T-cell (primary cell): ENCODE data around the gene LRRC3C. TPM values are rescaled to one million over a fixed set of nuclear protein-coding genes. Genes with fewer than 3 reads are reported as not detected.

ENCODE experiments used
- ATAC-seq, 4 experiments: fragments of 200-7000 bp in 3 of 4; fragments of 150-1000 bp in 1 of 4; cut with Tn5 transposase; replicated peaks in 1 of 4; 1 replicate in 3 of 4; 2 replicates in 1 of 4; pipeline ENCODE4 v1.10.0; 2021; ENCODE audit warnings: moderate library complexity in 3 of 4, mild to moderate bottlenecking in 2 of 4, moderate number of reproducible peaks in 1 of 4
- CTCF ChIA-PET, 2 donors: fragments of 300-600 bp; sonication (Branson Sonifier 250); formaldehyde crosslinking; loops; one replicate each; lab custom pipeline; 2022; ENCODE audit warnings: antibody characterized with exemption in 2 of 2; lab: Charles Lee
- POLR2A ChIA-PET, 2 donors: fragments of 300-600 bp; sonication (Branson Sonifier 250); formaldehyde crosslinking; loops; one replicate each; lab custom pipeline; 2022; ENCODE audit warnings: antibody characterized with exemption in 2 of 2; lab: Charles Lee
- DNase-seq, 35 experiments: peaks; one replicate each; pipeline versions ENCODE4 v3.0.0 to v3.0.0-alpha.2; 2013 to 2023
- H3K27ac ChIP-seq: one replicate; pipeline ENCODE4 v1.5.1; 2013; ENCODE audit warnings: low read length
- H3K27me3 ChIP-seq, 2 experiments: replicated peaks in 1 of 2; 1 replicate in 1 of 2; 2 replicates in 1 of 2; pipeline versions ENCODE4 v1.6.1 to v1.7.0; 2013; ENCODE audit warnings: low read length in 1 of 2, mixed read lengths in 1 of 2; ENCODE audit not compliant: control insufficient read depth in 2 of 2, insufficient read depth in 2 of 2; ENCODE audit errors: extremely low read depth in 1 of 2
- H3K36me3 ChIP-seq, 2 donors: 1 replicate in 1 of 2; 2 replicates in 1 of 2; pipeline versions ENCODE4 v1.6.1 to v1.7.0; 2013; ENCODE audit warnings: low read length in 1 of 2; ENCODE audit not compliant: control insufficient read depth in 2 of 2, insufficient read depth in 1 of 2; ENCODE audit errors: extremely low read depth in 1 of 2
- H3K4me1 ChIP-seq, 2 experiments: 1 replicate in 1 of 2; 2 replicates in 1 of 2; pipeline versions ENCODE4 v1.6.1 to v1.7.0; 2013; ENCODE audit warnings: low read length in 2 of 2, mixed read lengths in 1 of 2; ENCODE audit not compliant: insufficient read depth in 2 of 2, control insufficient read depth in 1 of 2; ENCODE audit errors: extremely low read depth in 1 of 2
- H3K4me3 ChIP-seq, 2 donors: 1 replicate in 1 of 2; 2 replicates in 1 of 2; pipeline versions ENCODE4 v1.5.1 to v1.7.0; 2013; ENCODE audit warnings: mild to moderate bottlenecking in 2 of 2, low read length in 1 of 2, moderate library complexity in 1 of 2; ENCODE audit not compliant: control insufficient read depth in 1 of 2; ENCODE audit errors: extremely low read depth in 1 of 2
- H3K9me3 ChIP-seq: 2 replicates; pipeline ENCODE4 v1.7.0; 2013
- H3K27ac Mint-ChIP-seq, 2 donors: one replicate each; pipeline ENCODE4 v1.8.0; 2020 to 2021; ENCODE audit warnings: mild to moderate bottlenecking in 2 of 2, mixed read lengths in 2 of 2
- H3K27me3 Mint-ChIP-seq, 2 donors: one replicate each; pipeline ENCODE4 v1.8.0; 2021 to 2022; ENCODE audit warnings: mixed read lengths in 2 of 2
- H3K36me3 Mint-ChIP-seq: one replicate; pipeline ENCODE4 v1.8.0; 2021; ENCODE audit warnings: mixed read lengths
- H3K4me1 Mint-ChIP-seq, 3 donors: one replicate each; pipeline ENCODE4 v1.8.0; 2020 to 2022; ENCODE audit warnings: mixed read lengths in 3 of 3, mild to moderate bottlenecking in 1 of 3
- H3K4me3 Mint-ChIP-seq, 3 donors: one replicate each; pipeline ENCODE4 v1.8.0; 2020 to 2022; ENCODE audit warnings: mild to moderate bottlenecking in 3 of 3, mixed read lengths in 3 of 3, moderate library complexity in 3 of 3
- H3K9me3 Mint-ChIP-seq, 3 donors: one replicate each; pipeline ENCODE4 v1.8.0; 2020 to 2022; ENCODE audit warnings: mixed read lengths in 3 of 3
- WGBS: methylation state at CpG from one replicate; pipeline ENCODE4 v1.1.5; 2013; ENCODE audit warnings: missing lambda C conversion rate; ENCODE audit not compliant: insufficient coverage; 5-methylcytosine and 5-hydroxymethylcytosine counted together
- total RNA-seq, 35 experiments: library from RNA in 6 of 35; stranded (reverse) in 6 of 35; fragments of 120-200 nt in 1 of 35; gene quantifications; one replicate each; pipeline versions ENCODE4 v1.2.1 to v1.2.4 and lab custom pipeline; 2013 to 2026

Gene LRRC3C
- total RNA-seq, 5 donors from 2014 or later (not counting 1 experiment from before 2014, with no cell fraction given) = not detected

- peaks cover 2 to 3% (median 2%) of the 10 kb centered on the region in 3 donors for H3K4me1 Mint-ChIP-seq
- no peaks in the 10 kb centered on the region for H3K36me3 ChIP-seq
- ChIA-PET POLR2A (no interaction called here), CTCF (no interaction called here)
- no peak for DNase-seq
- H3K4me3 ChIP-seq = no peak overlapping the region
- no peaks in the 10 kb centered on the region for H3K36me3 Mint-ChIP-seq
- no peak overlapping the region for H3K27ac Mint-ChIP-seq
- no peak overlapping the region for H3K4me3 Mint-ChIP-seq
- ATAC-seq = no peak
- no peaks in the 10 kb centered on the region for H3K9me3 ChIP-seq
- no peak overlapping the region for H3K27ac ChIP-seq
- H3K27me3 Mint-ChIP-seq = no peaks in the 10 kb centered on the region
- 93% methylated on average over 4 of the region's 5 CpGs for WGBS
- no peaks in the 10 kb centered on the region for H3K9me3 Mint-ChIP-seq
- no peaks in the 10 kb centered on the region for H3K4me1 ChIP-seq
- no peaks in the 10 kb centered on the region for H3K27me3 ChIP-seq
Observed at GRCh38 chr17:39934324-39934723, 6.8 kb downstream of the LRRC3C start.

GRCh38 chr17:39935909-39936308 is 8.4 kb downstream of the LRRC3C start:
- no peak overlapping the region for H3K27ac Mint-ChIP-seq
- 53% methylated on average over 2 of the region's 3 CpGs for WGBS

GRCh38 chr17:39937447-39937846 is 9.9 kb downstream of the LRRC3C start:
- H3K4me3 ChIP-seq = no peak overlapping the region
- Mint-ChIP-seq H3K27ac (no peak overlapping the region), H3K27me3 (no peaks in the 10 kb centered on the region), H3K4me1 (peaks cover 13 to 16% (median 13%) of the 10 kb centered on the region in 3 donors), H3K9me3 (no peaks in the 10 kb centered on the region), H3K36me3 (no peaks in the 10 kb centered on the region), H3K4me3 (no peak overlapping the region)
- H3K9me3 ChIP-seq = no peaks in the 10 kb centered on the region
- no peak overlapping the region for H3K27ac ChIP-seq
- no peaks in the 10 kb centered on the region for H3K27me3 ChIP-seq
- ChIA-PET CTCF (no interaction called here), POLR2A (no interaction called here)
- DNase-seq = no peak
- WGBS = 97% methylated on average over 3 of the region's 3 CpGs
- H3K4me1 ChIP-seq = peaks cover 0 to 9% of the 10 kb centered on the region in 2 experiments
- ATAC-seq = no peak
- H3K36me3 ChIP-seq = no peaks in the 10 kb centered on the region

More at GRCh38 chr17:39935909-39936308, 8.4 kb downstream of the LRRC3C start:
- Mint-ChIP-seq H3K4me3 (no peak overlapping the region), H3K9me3 (no peaks in the 10 kb centered on the region), H3K36me3 (no peaks in the 10 kb centered on the region), H3K27me3 (no peaks in the 10 kb centered on the region), H3K4me1 (peaks cover 11 to 16% (median 13%) of the 10 kb centered on the region in 3 donors)
- no peaks in the 10 kb centered on the region for H3K9me3 ChIP-seq
- H3K4me1 ChIP-seq = peaks cover 0 to 9% of the 10 kb centered on the region in 2 experiments
- CTCF ChIA-PET = no interaction called here
- H3K36me3 ChIP-seq = no peaks in the 10 kb centered on the region
- no peaks in the 10 kb centered on the region for H3K27me3 ChIP-seq
- DNase-seq = no peak
- no peak for ATAC-seq
- H3K27ac ChIP-seq = no peak overlapping the region
- no peak overlapping the region for H3K4me3 ChIP-seq
- POLR2A ChIA-PET = no interaction called here

GRCh38 chr17:39938140-39938869 is 10.8 kb downstream of the LRRC3C start:
- H3K27me3 Mint-ChIP-seq = no peaks in the 10 kb centered on the region
- H3K9me3 Mint-ChIP-seq = no peaks in the 10 kb centered on the region
- Histone ChIP-seq H3K4me3 (no peak overlapping the region), H3K27ac (no peak overlapping the region), H3K27me3 (peaks cover 0 to 6% of the 10 kb centered on the region in 2 experiments), H3K9me3 (no peaks in the 10 kb centered on the region), H3K4me1 (peaks cover 0 to 9% of the 10 kb centered on the region in 2 experiments), H3K36me3 (no peaks in the 10 kb centered on the region)
- no peak overlapping the region for H3K27ac Mint-ChIP-seq
- no peak overlapping the region for H3K4me3 Mint-ChIP-seq
- WGBS = 77% methylated on average over 4 of the region's 8 CpGs
- no peak for ATAC-seq
- POLR2A ChIA-PET = no interaction called here
- CTCF ChIA-PET = no interaction called here
- H3K36me3 Mint-ChIP-seq = no peaks in the 10 kb centered on the region
- DNase-seq = no peak
- H3K4me1 Mint-ChIP-seq = peaks cover 13 to 16% (median 13%) of the 10 kb centered on the region in 3 donors

GRCh38 chr17:39939106-39939505 is 11.6 kb downstream of the LRRC3C start:
- H3K36me3 ChIP-seq = no peaks in the 10 kb centered on the region
- H3K36me3 Mint-ChIP-seq = no peaks in the 10 kb centered on the region
- no peak for ATAC-seq
- H3K4me3 ChIP-seq = no peak overlapping the region
- ChIA-PET POLR2A (no interaction called here), CTCF (interaction anchor here in 1 of 2 donors (0.9 kb wide), 1 partner anchor 11 kb away, joined by 4 read pairs; no protein-coding TSS in a partner anchor)
- no peak overlapping the region for H3K27ac ChIP-seq
- H3K9me3 Mint-ChIP-seq = no peaks in the 10 kb centered on the region
- H3K4me1 Mint-ChIP-seq = peaks cover 13 to 16% (median 13%) of the 10 kb centered on the region in 3 donors
- H3K27me3 ChIP-seq = peaks cover 0 to 10% of the 10 kb centered on the region in 2 experiments
- H3K4me1 ChIP-seq = peaks cover 0 to 9% of the 10 kb centered on the region in 2 experiments
- H3K27me3 Mint-ChIP-seq = no peaks in the 10 kb centered on the region
- no peak overlapping the region for H3K4me3 Mint-ChIP-seq
- no peak for DNase-seq
- WGBS = no CpG with 5 or more reads among the region's 3 CpGs
- no peaks in the 10 kb centered on the region for H3K9me3 ChIP-seq
- peak overlapping the region in 1 of 2 donors; percentile 52 for H3K27ac Mint-ChIP-seq

GRCh38 chr17:39939588-39940419 is 12.3 kb downstream of the LRRC3C start:
- POLR2A ChIA-PET = interaction anchor here in 1 of 2 donors (0.7 kb wide), 1 partner anchor 445 kb away, joined by 3 read pairs; no protein-coding TSS in a partner anchor
- peak overlapping the region in 1 of 3 donors; percentile 8 for H3K4me3 Mint-ChIP-seq
- H3K27me3 Mint-ChIP-seq = no peaks in the 10 kb centered on the region
- H3K36me3 Mint-ChIP-seq = no peaks in the 10 kb centered on the region
- H3K9me3 Mint-ChIP-seq = no peaks in the 10 kb centered on the region
- H3K9me3 ChIP-seq = no peaks in the 10 kb centered on the region
- peaks cover 13 to 16% (median 13%) of the 10 kb centered on the region in 3 donors for H3K4me1 Mint-ChIP-seq
- H3K4me3 ChIP-seq = no peak overlapping the region
- peaks cover 0 to 13% of the 10 kb centered on the region in 2 experiments for H3K27me3 ChIP-seq
- H3K27ac Mint-ChIP-seq = peak overlapping the region in 1 of 2 donors; percentile 77
- CTCF ChIA-PET = interaction anchor here in 1 of 2 donors (0.9 kb wide), 1 partner anchor 11 kb away, joined by 4 read pairs; no protein-coding TSS in a partner anchor
- H3K27ac ChIP-seq = no peak overlapping the region
- ATAC-seq = peak; percentile 69 to 99 (median 78)
- H3K36me3 ChIP-seq = no peaks in the 10 kb centered on the region
- DNase-seq = peak in 23 of 35 experiments; percentile 17 to 65 (median 35)
- peaks cover 0 to 9% of the 10 kb centered on the region in 2 experiments for H3K4me1 ChIP-seq
- WGBS = 46% methylated on average over 4 of the region's 6 CpGs
